Tibial artery (tissue), 4 donors: ENCODE results near the gene DLGAP1.

Source experiments
- DNase-seq, 2 donors: peaks; one replicate each; pipeline ENCODE4 v3.0.0-alpha.2; 2019
- H3K27ac ChIP-seq, 2 donors: fragments of 200-600 bp; sonication (generic) in 1 of 2; 1 replicate in 1 of 2; 2 replicates in 1 of 2; pipeline ENCODE4 v1.5.1; 2018 to 2019; ENCODE audit warnings: mild to moderate bottlenecking in 1 of 2
- H3K27me3 ChIP-seq, 2 donors: fragments of 200-600 bp; sonication (generic) in 1 of 2; one replicate each; pipeline versions ENCODE4 v1.5.1 to v1.6.0; 2016 to 2019
- H3K36me3 ChIP-seq, 3 donors: fragments of 200-600 bp; sonication (generic) in 2 of 3; one replicate each; pipeline ENCODE4 v1.5.1; 2016 to 2019; ENCODE audit warnings: mild to moderate bottlenecking in 2 of 3
- H3K4me1 ChIP-seq, 4 donors: fragments of 200-600 bp; sonication (generic) in 2 of 4; 1 replicate in 3 of 4; 2 replicates in 1 of 4; pipeline ENCODE4 v1.5.1; 2016 to 2019
- H3K4me3 ChIP-seq, 2 donors: fragments of 200-600 bp; sonication (generic) in 1 of 2; 1 replicate in 1 of 2; 2 replicates in 1 of 2; pipeline ENCODE4 v1.5.1; 2018 to 2019; ENCODE audit warnings: mild to moderate bottlenecking in 2 of 2
- H3K9me3 ChIP-seq, 3 donors: fragments of 200-600 bp; sonication (generic) in 1 of 3; one replicate each; pipeline ENCODE4 v1.5.1; 2016 to 2019
- CTCF ChIP-seq, 2 experiments: fragments of 200-600 bp in 1 of 2; fragments of 450-650 bp in 1 of 2; IDR thresholded peaks; one replicate each; pipeline ENCODE4 v1.5.1; 2017 to 2019; ENCODE audit warnings: antibody characterized with exemption in 2 of 2, mild to moderate bottlenecking in 1 of 2, moderate library complexity in 1 of 2
- intact Hi-C: fragments of 100-400 bp; cut with DNase I; formaldehyde crosslinking; loops from one replicate; pipeline ENCODE4 v1.15.0; 2023; ENCODE audit warnings: low total_unique reads

DLGAP1 gene

GRCh38 chr18:3624546-3624934 is 830.6 kb downstream of the DLGAP1 start:
- no peak for DNase-seq
- TF ChIP-seq CTCF (IDR thresholded peaks at IDR 0.05): no peak
- Histone ChIP-seq H3K4me1 (peaks cover 5 to 43% (median 26%) of the 10 kb centered on the region in 4 donors), H3K4me3 (peak overlapping the region in 1 of 2 donors; percentile 23), H3K27ac (peak overlapping the region; percentile 79 to 88), H3K27me3 (no peaks in the 10 kb centered on the region), H3K36me3 (no peaks in the 10 kb centered on the region), H3K9me3 (no peaks in the 10 kb centered on the region)
- intact Hi-C loops: no loop called here

- DNase-seq: peak; percentile 64 to 88
- H3K4me3 ChIP-seq: peak overlapping the region; percentile 16 to 23
- peak overlapping the region; percentile 79 to 88 for H3K27ac ChIP-seq
- H3K4me1 ChIP-seq: peaks cover 5 to 43% (median 26%) of the 10 kb centered on the region in 4 donors
- H3K27me3 ChIP-seq: no peaks in the 10 kb centered on the region
- no peak for TF ChIP-seq CTCF (IDR thresholded peaks at IDR 0.05)
- H3K9me3 ChIP-seq: no peaks in the 10 kb centered on the region
- intact Hi-C loops: no loop called here
- H3K36me3 ChIP-seq: no peaks in the 10 kb centered on the region
Measured at GRCh38 chr18:3623769-3624545, 831.1 kb downstream of the DLGAP1 start.

GRCh38 chr18:3620146-3621119 is 834.7 kb downstream of the DLGAP1 start:
- H3K4me3 ChIP-seq: no peak overlapping the region
- H3K36me3 ChIP-seq: no peaks in the 10 kb centered on the region
- H3K4me1 ChIP-seq: peaks cover 5 to 40% (median 26%) of the 10 kb centered on the region in 4 donors
- no peak overlapping the region for H3K27ac ChIP-seq
- TF ChIP-seq CTCF (IDR thresholded peaks at IDR 0.05): no peak
- no peaks in the 10 kb centered on the region for H3K27me3 ChIP-seq
- no peak for DNase-seq
- intact Hi-C loops: no loop called here
- H3K9me3 ChIP-seq: no peaks in the 10 kb centered on the region

- H3K27me3 ChIP-seq: no peaks in the 10 kb centered on the region
- TF ChIP-seq CTCF (IDR thresholded peaks at IDR 0.05): no peak
- H3K27ac ChIP-seq: no peak overlapping the region
- H3K36me3 ChIP-seq: no peaks in the 10 kb centered on the region
- no peak for DNase-seq
- intact Hi-C loops: no loop called here
- H3K4me3 ChIP-seq: no peak overlapping the region
- H3K4me1 ChIP-seq: peaks cover 5 to 33% (median 22%) of the 10 kb centered on the region in 4 donors
- no peaks in the 10 kb centered on the region for H3K9me3 ChIP-seq
Measured at GRCh38 chr18:3619746-3620145, 835.4 kb downstream of the DLGAP1 start.

GRCh38 chr18:3619222-3619621 is 835.9 kb downstream of the DLGAP1 start:
- Histone ChIP-seq H3K36me3 (no peaks in the 10 kb centered on the region), H3K9me3 (no peaks in the 10 kb centered on the region), H3K27ac (no peak overlapping the region), H3K4me1 (peaks cover 5 to 27% (median 19%) of the 10 kb centered on the region in 4 donors), H3K27me3 (no peaks in the 10 kb centered on the region), H3K4me3 (no peak overlapping the region)
- no peak for TF ChIP-seq CTCF (IDR thresholded peaks at IDR 0.05)
- no peak for DNase-seq
- intact Hi-C loops: no loop called here
